C4-2B (cell line): ENCODE measurements around the gene SLC38A3.

Source experiments
- CTCF ChIP-seq: fragments of 450-650 bp; conservative IDR thresholded peaks from 2 replicates; pipeline ENCODE4 v1.5.1; 2017; ENCODE audit warnings: mild to moderate bottlenecking
- ZFX ChIP-seq: fragments of 450-650 bp; IDR thresholded peaks from 2 replicates; pipeline ENCODE4 v1.6.1; 2017

- TF ChIP-seq CTCF (no peak), ZFX (no peak)
Observed at GRCh38 chr3:50224639-50225038, 19.6 kb downstream of the SLC38A3 start.
